GM12874 (cell line): ENCODE measurements around the gene PPP2R1B.

Source experiments
- CTCF ChIP-seq: IDR thresholded peaks from 2 replicates; pipeline ENCODE4 v1.5.1; 2011; ENCODE audit warnings: low read depth, mild to moderate bottlenecking, control low read depth, low read length, moderate library complexity; ENCODE audit not compliant: insufficient read depth

Gene PPP2R1B

GRCh38 chr11:111743700-111744099 is 22.5 kb downstream of the PPP2R1B start:
- TF ChIP-seq CTCF = no peak

- TF ChIP-seq CTCF = no peak
Measured at GRCh38 chr11:111741751-111742150, 24.4 kb downstream of the PPP2R1B start.

- TF ChIP-seq CTCF = no peak
Measured at GRCh38 chr11:111739299-111739698, 26.9 kb downstream of the PPP2R1B start.

- TF ChIP-seq CTCF = no peak
Measured at GRCh38 chr11:111737444-111738210, 28.6 kb downstream of the PPP2R1B start.

GRCh38 chr11:111736621-111737443 is 29.4 kb downstream of the PPP2R1B start:
- no peak for TF ChIP-seq CTCF

- TF ChIP-seq CTCF = no peak
Measured at GRCh38 chr11:111736181-111736590, 30.0 kb downstream of the PPP2R1B start.

GRCh38 chr11:111735262-111736116 is 30.7 kb downstream of the PPP2R1B start:
- no peak for TF ChIP-seq CTCF
